SIG-M5 treated with dmso at 0.1 percent for 504 hours (cell line): ENCODE data around the gene PLSCR2.
"Not testable (repeated sequence)": the region's sequence is repeated elsewhere in the genome, so short reads cannot be mapped to it uniquely, and the experiment has no call there.

ENCODE experiments used
- DNase-seq: peaks from one replicate; lab custom pipeline; 2025; ENCODE audit not compliant: unreplicated experiment; lab: John Stamatoyannopoulos, UW

Gene PLSCR2

GRCh38 chr3:146421819-146422759 lies 47.3 kb downstream of the PLSCR2 start:
- peak; percentile 34 for DNase-seq

GRCh38 chr3:146416366-146416765 lies 53.0 kb downstream of the PLSCR2 start:
- DNase-seq = no peak

GRCh38 chr3:146414010-146414409 lies 55.4 kb downstream of the PLSCR2 start:
- no peak for DNase-seq

GRCh38 chr3:146412711-146413110 lies 56.6 kb downstream of the PLSCR2 start:
- not testable (repeated sequence) for DNase-seq

- no peak for DNase-seq
These were observed 61.4 kb downstream of the PLSCR2 start for GRCh38 chr3:146407956-146408355.

- DNase-seq = no peak
These were observed 64.9 kb downstream of the PLSCR2 start for GRCh38 chr3:146404436-146404835.

- no peak for DNase-seq
These were observed 65.6 kb downstream of the PLSCR2 start for GRCh38 chr3:146403792-146404191.

- DNase-seq = no peak
These were observed 72.6 kb downstream of the PLSCR2 start for GRCh38 chr3:146396792-146397191.

- DNase-seq = no peak
These were observed 74.2 kb downstream of the PLSCR2 start for GRCh38 chr3:146395164-146395563.

GRCh38 chr3:146390957-146391356 lies 78.4 kb downstream of the PLSCR2 start:
- no peak for DNase-seq

GRCh38 chr3:146390006-146390772 lies 79.2 kb downstream of the PLSCR2 start:
- DNase-seq = no peak

GRCh38 chr3:146387566-146387965 lies 81.8 kb downstream of the PLSCR2 start:
- no peak for DNase-seq

GRCh38 chr3:146386936-146387335 lies 82.4 kb downstream of the PLSCR2 start:
- DNase-seq = no peak

GRCh38 chr3:146384786-146385185 lies 84.6 kb downstream of the PLSCR2 start:
- DNase-seq = no peak
